HEK293 (cell line): Measurements from ENCODE around the gene ABCA12.

ENCODE experiments used
- CTCF ChIA-PET: fragments of 350-600 bp; formaldehyde crosslinking; extraction: SDS; loops from one replicate; lab custom pipeline; 2021; ENCODE audit warnings: antibody characterized with exemption; lab: Yijun Ruan, JAX
- POLR2A ChIA-PET: fragments of 300-600 bp; formaldehyde crosslinking; extraction: SDS; loops from one replicate; lab custom pipeline; 2020; ENCODE audit warnings: antibody characterized with exemption, inconsistent platforms; lab: Yijun Ruan, JAX
- H3K27ac ChIP-seq: fragments of 200-500 bp; sonication (Bioruptor generic); 2 replicates; pipeline ENCODE4 v1.5.1; 2014; ENCODE audit warnings: low read depth, low read length, control low read depth, inconsistent platforms; ENCODE audit errors: extremely low read depth
- H3K36me3 ChIP-seq, 2 experiments: fragments of 200-500 bp in 1 of 2; sonication (Bioruptor generic) in 1 of 2; 1 replicate in 1 of 2; 2 replicates in 1 of 2; pipeline ENCODE4 v1.5.1; 2014 to 2017; ENCODE audit warnings: inconsistent platforms in 2 of 2, low read length in 2 of 2; ENCODE audit not compliant: control insufficient read depth in 2 of 2, insufficient read depth in 1 of 2
- H3K4me1 ChIP-seq: fragments of 200-500 bp; sonication (Bioruptor generic); 2 replicates; pipeline ENCODE4 v1.5.1; 2014; ENCODE audit warnings: mild to moderate bottlenecking, low read length, inconsistent platforms; ENCODE audit not compliant: control insufficient read depth, insufficient read depth
- H3K4me3 ChIP-seq: 2 replicates; pipeline ENCODE4 v1.5.1; 2011; ENCODE audit warnings: low read depth, mild to moderate bottlenecking, control low read depth, low read length, moderate library complexity
- H3K9me3 ChIP-seq: fragments of 200-500 bp; sonication (Bioruptor generic); 2 replicates; pipeline ENCODE4 v1.5.1; 2014; ENCODE audit warnings: low read depth, low read length, inconsistent platforms; ENCODE audit not compliant: control insufficient read depth, insufficient read depth
- GFI1B ChIP-seq: fragments of 450-650 bp; formaldehyde crosslinking; IDR thresholded peaks from 2 replicates; pipeline ENCODE4 v1.5.1; 2016; ENCODE audit warnings: missing biosample characterization, missing genetic modification characterization
- KLF16 ChIP-seq: fragments of 450-650 bp; formaldehyde crosslinking; IDR thresholded peaks from 2 replicates; pipeline ENCODE4 v1.5.1; 2017; ENCODE audit warnings: missing biosample characterization, missing genetic modification characterization
- KLF17 ChIP-seq: fragments of 450-650 bp; formaldehyde crosslinking; IDR thresholded peaks from 2 replicates; pipeline ENCODE4 v1.5.1; 2016; ENCODE audit warnings: missing biosample characterization, missing genetic modification characterization
- PRDM4 ChIP-seq: fragments of 450-650 bp; formaldehyde crosslinking; IDR thresholded peaks from 2 replicates; pipeline ENCODE4 v1.5.1; 2017; ENCODE audit warnings: missing biosample characterization, missing genetic modification characterization
- ZNF449 ChIP-seq: fragments of 450-650 bp; formaldehyde crosslinking; IDR thresholded peaks from 2 replicates; pipeline ENCODE4 v1.5.1; 2017; ENCODE audit warnings: missing biosample characterization, mild to moderate bottlenecking, missing genetic modification characterization, moderate library complexity
- ZNF555 ChIP-seq: fragments of 450-650 bp; formaldehyde crosslinking; conservative IDR thresholded peaks from 2 replicates; pipeline ENCODE4 v1.5.1; 2017; ENCODE audit warnings: missing biosample characterization, mild to moderate bottlenecking, missing genetic modification characterization, inconsistent platforms
- ZNF560 ChIP-seq: fragments of 450-650 bp; formaldehyde crosslinking; IDR thresholded peaks from 2 replicates; pipeline ENCODE4 v1.5.1; 2017; ENCODE audit warnings: missing biosample characterization, missing genetic modification characterization, borderline replicate concordance
- ZNF596 ChIP-seq: fragments of 450-650 bp; IDR thresholded peaks from 2 replicates; pipeline ENCODE4 v1.5.0; 2018; ENCODE audit warnings: missing biosample characterization, mild to moderate bottlenecking, missing genetic modification characterization, moderate library complexity
- ZNF610 ChIP-seq: fragments of 450-650 bp; formaldehyde crosslinking; IDR thresholded peaks from 2 replicates; pipeline ENCODE4 v1.5.1; 2016; ENCODE audit warnings: missing biosample characterization, missing genetic modification characterization, borderline replicate concordance
- ZNF704 ChIP-seq: fragments of 450-650 bp; formaldehyde crosslinking; IDR thresholded peaks from 2 replicates; pipeline ENCODE4 v1.5.1; 2016; ENCODE audit warnings: missing biosample characterization, missing genetic modification characterization

The ABCA12 gene

GRCh38 chr2:214899751-214900150 is 238.7 kb downstream of the ABCA12 start:
- H3K4me3 ChIP-seq, result no peak overlapping the region
- peaks cover 5% of the 10 kb centered on the region for H3K4me1 ChIP-seq
- no peak overlapping the region for H3K27ac ChIP-seq
- H3K9me3 ChIP-seq, result no peaks in the 10 kb centered on the region; the same call in 1 of the 2 replicates
- H3K36me3 ChIP-seq, result no peaks in the 10 kb centered on the region
- TF ChIP-seq ZNF560 (tag by site-specific recombination) (no peak), KLF17 (no peak), PRDM4 (tag by site-specific recombination) (no peak), ZNF704 (tag by site-specific recombination) (no peak)
- ChIA-PET POLR2A (no interaction called here), CTCF (no interaction called here)

- Histone ChIP-seq H3K4me3 (no peak overlapping the region), H3K27ac (no peak overlapping the region), H3K4me1 (peaks cover 5% of the 10 kb centered on the region), H3K9me3 (no peaks in the 10 kb centered on the region; the same call in 1 of the 2 replicates), H3K36me3 (no peaks in the 10 kb centered on the region)
- TF ChIP-seq ZNF596 (tag by site-specific recombination) (no peak), ZNF610 (tag by site-specific recombination) (no peak)
- ChIA-PET CTCF (no interaction called here), POLR2A (no interaction called here)
Measured at GRCh38 chr2:214896274-214896673, 242.2 kb downstream of the ABCA12 start.

- CTCF ChIA-PET, result no interaction called here
Measured at GRCh38 chr2:214895469-214895868, 243.0 kb downstream of the ABCA12 start.

More at GRCh38 chr2:214895469-214895868, 243.0 kb downstream of the ABCA12 start:
- no peak overlapping the region for H3K27ac ChIP-seq
- no peak overlapping the region for H3K4me3 ChIP-seq
- no peaks in the 10 kb centered on the region for H3K36me3 ChIP-seq
- POLR2A ChIA-PET, result no interaction called here
- H3K9me3 ChIP-seq, result no peaks in the 10 kb centered on the region; the same call in 1 of the 2 replicates
- TF ChIP-seq GFI1B (tag by site-specific recombination) (no peak), KLF16 (tag by site-specific recombination) (no peak), ZNF449 (no peak), ZNF555 (no peak), KLF17 (no peak)
- TF ChIP-seq, all 188 proteins: peak for 0
- H3K4me1 ChIP-seq, result peaks cover 5% of the 10 kb centered on the region
